ENCODE results near the gene NKAIN2. TPM values are rescaled to one million over a fixed set of nuclear protein-coding genes. Genes with fewer than 3 reads are reported as not detected.

Gene NKAIN2
- total RNA-seq, 2 donors from 2014 or later, result 0.68 TPM; not detected in 1

DNA sequence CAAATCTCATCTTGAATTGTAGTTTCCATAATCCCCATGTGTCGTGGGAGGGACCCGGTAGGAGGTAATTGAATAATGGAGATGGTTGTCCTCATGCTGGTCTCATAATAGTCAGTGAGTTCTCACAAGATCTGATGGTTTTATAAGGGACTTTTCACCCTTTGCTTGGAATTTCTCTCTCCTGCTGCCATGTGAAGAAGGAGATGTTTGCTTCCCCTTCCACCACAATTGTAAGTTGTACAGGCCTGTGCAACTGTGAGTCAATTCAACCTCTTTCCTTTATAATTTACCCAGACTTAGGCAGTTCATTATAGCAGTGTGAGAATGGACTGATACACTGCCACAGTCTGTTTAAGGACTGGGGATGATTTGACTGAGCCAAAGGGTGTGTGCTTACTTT, 44.7 kb downstream of the NKAIN2 start:
- no peak overlapping the region for H3K4me3 ChIP-seq
- H3K27me3 ChIP-seq (replicated peaks; ENCODE audit: insufficient read depth), result no peaks in the 10 kb centered on the region
- TF ChIP-seq POLR2A (IDR thresholded peaks at IDR 0.05), result no peak
- TF ChIP-seq, protein P1, sequence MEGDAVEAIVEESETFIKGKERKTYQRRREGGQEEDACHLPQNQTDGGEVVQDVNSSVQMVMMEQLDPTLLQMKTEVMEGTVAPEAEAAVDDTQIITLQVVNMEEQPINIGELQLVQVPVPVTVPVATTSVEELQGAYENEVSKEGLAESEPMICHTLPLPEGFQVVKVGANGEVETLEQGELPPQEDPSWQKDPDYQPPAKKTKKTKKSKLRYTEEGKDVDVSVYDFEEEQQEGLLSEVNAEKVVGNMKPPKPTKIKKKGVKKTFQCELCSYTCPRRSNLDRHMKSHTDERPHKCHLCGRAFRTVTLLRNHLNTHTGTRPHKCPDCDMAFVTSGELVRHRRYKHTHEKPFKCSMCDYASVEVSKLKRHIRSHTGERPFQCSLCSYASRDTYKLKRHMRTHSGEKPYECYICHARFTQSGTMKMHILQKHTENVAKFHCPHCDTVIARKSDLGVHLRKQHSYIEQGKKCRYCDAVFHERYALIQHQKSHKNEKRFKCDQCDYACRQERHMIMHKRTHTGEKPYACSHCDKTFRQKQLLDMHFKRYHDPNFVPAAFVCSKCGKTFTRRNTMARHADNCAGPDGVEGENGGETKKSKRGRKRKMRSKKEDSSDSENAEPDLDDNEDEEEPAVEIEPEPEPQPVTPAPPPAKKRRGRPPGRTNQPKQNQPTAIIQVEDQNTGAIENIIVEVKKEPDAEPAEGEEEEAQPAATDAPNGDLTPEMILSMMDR (IDR thresholded peaks at IDR 0.05), result no peak
- no peak for TF ChIP-seq POLR2AphosphoS5 (IDR thresholded peaks at IDR 0.05)
- no peaks in the 10 kb centered on the region for H3K9me3 ChIP-seq
- DNase-seq (ENCODE audit: low spot score), result no peak
- intact Hi-C loops (cut with DNase I), result no loop called here
- 94% methylated on average over 2 of the region's 2 CpGs for whole genome bisulfite sequencing
- no peak overlapping the region for H3K27ac ChIP-seq
- no peaks in the 10 kb centered on the region for H3K4me1 ChIP-seq (replicated peaks)
- no peaks in the 10 kb centered on the region for H3K36me3 ChIP-seq

DNA sequence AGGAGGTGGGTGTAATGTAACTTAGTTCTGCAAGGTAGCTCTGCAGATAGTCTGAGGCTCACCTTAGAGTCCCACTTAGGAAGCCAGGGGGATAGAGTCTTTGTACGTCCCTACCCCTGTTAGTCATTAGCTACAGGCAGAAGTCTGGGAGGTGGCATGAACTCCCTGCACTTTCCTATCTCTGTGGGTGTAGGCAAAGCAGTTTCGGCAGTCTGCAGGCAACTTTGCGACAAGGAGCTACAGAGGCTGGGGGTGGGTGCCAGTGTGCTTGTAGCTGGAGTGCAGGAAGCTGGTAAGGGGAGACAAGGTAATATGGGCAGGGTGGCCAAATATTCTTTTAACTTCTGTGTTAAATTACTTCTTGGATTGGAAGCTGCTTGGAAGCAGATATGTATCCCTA, 45.7 kb downstream of the NKAIN2 start:
- TF ChIP-seq, protein P1 (IDR thresholded peaks at IDR 0.05), result no peak
- TF ChIP-seq POLR2A (IDR thresholded peaks at IDR 0.05), result no peak
- TF ChIP-seq POLR2AphosphoS5 (IDR thresholded peaks at IDR 0.05), result no peak
- H3K9me3 ChIP-seq, result no peaks in the 10 kb centered on the region
- intact Hi-C loops (cut with DNase I), result no loop called here

DNA sequence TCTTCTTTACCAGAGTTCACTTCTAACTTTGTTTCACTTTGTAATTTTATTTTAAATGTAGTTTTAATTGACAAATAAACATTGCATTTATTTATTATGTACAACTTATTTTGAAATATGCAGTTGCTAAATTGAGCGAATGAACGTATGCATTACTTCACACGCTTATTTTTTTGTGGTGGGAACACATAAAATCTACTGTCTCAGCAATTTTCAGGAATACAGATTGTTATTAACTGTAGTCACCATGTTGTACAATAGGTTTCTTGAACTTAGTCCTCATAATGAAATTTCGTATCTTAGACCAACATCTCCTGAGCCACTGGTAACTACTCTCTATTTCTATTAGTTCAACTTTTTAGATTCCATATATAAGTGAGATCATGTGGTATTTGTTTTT, 46.9 kb downstream of the NKAIN2 start:
- TF ChIP-seq POLR2AphosphoS5 (IDR thresholded peaks at IDR 0.05), result no peak
- TF ChIP-seq POLR2A (IDR thresholded peaks at IDR 0.05), result no peak
- TF ChIP-seq, protein P1 (IDR thresholded peaks at IDR 0.05), result no peak
- Histone ChIP-seq H3K27ac (no peak overlapping the region), H3K9me3 (no peaks in the 10 kb centered on the region), H3K27me3 (replicated peaks; ENCODE audit: insufficient read depth) (no peaks in the 10 kb centered on the region), H3K4me1 (replicated peaks) (no peaks in the 10 kb centered on the region), H3K4me3 (no peak overlapping the region), H3K36me3 (no peaks in the 10 kb centered on the region)
- 94% methylated on average over 4 of the region's 4 CpGs for WGBS
- no peak for DNase-seq (ENCODE audit: low spot score)
- intact Hi-C loops (cut with DNase I), result no loop called here

More for the DNA sequence above, 45.7 kb downstream of the NKAIN2 start:
- Histone ChIP-seq H3K4me1 (replicated peaks) (no peaks in the 10 kb centered on the region), H3K27me3 (replicated peaks; ENCODE audit: insufficient read depth) (no peaks in the 10 kb centered on the region), H3K36me3 (no peaks in the 10 kb centered on the region), H3K4me3 (no peak overlapping the region), H3K27ac (no peak overlapping the region)
- no peak for DNase-seq (ENCODE audit: low spot score)
- 87% methylated on average over 3 of the region's 3 CpGs for WGBS

DNA sequence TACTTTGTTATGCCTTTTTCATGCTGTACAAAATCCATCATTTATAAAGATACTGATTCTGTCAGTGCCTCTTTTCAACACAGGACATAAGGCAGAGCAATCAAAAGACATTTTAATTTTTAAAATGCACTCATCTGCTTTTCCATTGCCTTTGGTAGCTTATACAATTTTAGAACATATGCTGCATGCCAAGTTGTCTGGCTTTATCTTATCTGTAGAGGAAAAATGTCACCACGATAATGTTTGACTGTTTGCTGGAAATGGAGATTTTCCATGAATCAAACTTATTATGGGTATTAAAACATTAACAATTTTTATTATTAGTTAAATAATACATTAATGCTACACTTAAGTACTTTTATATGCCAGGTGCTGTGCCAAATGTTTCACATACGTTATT, 50.5 kb downstream of the NKAIN2 start:
- 61% methylated on average over 2 of the region's 2 CpGs for WGBS

DNA sequence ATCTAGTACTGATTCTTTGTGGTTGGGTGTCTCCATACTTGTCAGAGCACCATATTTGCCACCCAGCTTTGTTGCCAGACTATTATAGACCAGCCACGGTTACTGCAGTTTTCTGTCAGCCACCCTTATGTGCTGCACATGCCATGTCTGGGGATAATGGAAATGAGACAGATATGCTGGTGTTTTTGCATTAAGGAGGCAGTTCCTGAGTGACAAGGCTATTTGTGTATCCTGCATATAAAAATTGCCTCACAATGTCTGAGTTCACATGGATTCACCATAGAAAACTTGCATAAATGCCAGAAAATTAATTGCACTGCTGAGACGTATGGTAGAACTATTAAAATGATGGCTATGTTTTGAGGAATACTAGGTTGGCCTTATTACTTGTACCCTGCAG, 51.8 kb downstream of the NKAIN2 start:
- H3K36me3 ChIP-seq, result no peaks in the 10 kb centered on the region
- H3K27ac ChIP-seq, result no peak overlapping the region
- H3K27me3 ChIP-seq (replicated peaks; ENCODE audit: insufficient read depth), result no peaks in the 10 kb centered on the region
- TF ChIP-seq, protein P1 (IDR thresholded peaks at IDR 0.05), result no peak
- TF ChIP-seq POLR2AphosphoS5 (IDR thresholded peaks at IDR 0.05) (no peak), POLR2A (IDR thresholded peaks at IDR 0.05) (no peak)
- H3K9me3 ChIP-seq, result no peaks in the 10 kb centered on the region
- intact Hi-C loops (cut with DNase I), result no loop called here
- no peak for DNase-seq (ENCODE audit: low spot score)
- H3K4me3 ChIP-seq, result no peak overlapping the region
- 43% methylated on average over 2 of the region's 2 CpGs for WGBS
- no peaks in the 10 kb centered on the region for H3K4me1 ChIP-seq (replicated peaks)

More for the DNA sequence above, 50.5 kb downstream of the NKAIN2 start:
- Histone ChIP-seq H3K27ac (no peak overlapping the region), H3K4me3 (no peak overlapping the region), H3K27me3 (replicated peaks; ENCODE audit: insufficient read depth) (no peaks in the 10 kb centered on the region), H3K36me3 (no peaks in the 10 kb centered on the region), H3K9me3 (no peaks in the 10 kb centered on the region), H3K4me1 (replicated peaks) (no peaks in the 10 kb centered on the region)
- TF ChIP-seq, protein P1 (IDR thresholded peaks at IDR 0.05), result no peak
- TF ChIP-seq POLR2AphosphoS5 (IDR thresholded peaks at IDR 0.05), result no peak
- TF ChIP-seq POLR2A (IDR thresholded peaks at IDR 0.05), result no peak
- DNase-seq (ENCODE audit: low spot score), result no peak
- intact Hi-C loops (cut with DNase I), result no loop called here
